Stimulated activated CD4-positive, alpha-beta T cell treated with anti-CD3 and anti-CD28 coated beads, Interleukin-2, amount 100 ng/mL, for 48 hours (primary cell): Measurements from ENCODE around the gene NANS.
"Not testable (repeated sequence)": the region's sequence is repeated elsewhere in the genome, so short reads cannot be mapped to it uniquely, and the experiment has no call there.

Source experiments
- DNase-seq, 2 donors: peaks; one replicate each; pipeline ENCODE4 v3.0.0-alpha.2; 2020

Gene NANS

DNA sequence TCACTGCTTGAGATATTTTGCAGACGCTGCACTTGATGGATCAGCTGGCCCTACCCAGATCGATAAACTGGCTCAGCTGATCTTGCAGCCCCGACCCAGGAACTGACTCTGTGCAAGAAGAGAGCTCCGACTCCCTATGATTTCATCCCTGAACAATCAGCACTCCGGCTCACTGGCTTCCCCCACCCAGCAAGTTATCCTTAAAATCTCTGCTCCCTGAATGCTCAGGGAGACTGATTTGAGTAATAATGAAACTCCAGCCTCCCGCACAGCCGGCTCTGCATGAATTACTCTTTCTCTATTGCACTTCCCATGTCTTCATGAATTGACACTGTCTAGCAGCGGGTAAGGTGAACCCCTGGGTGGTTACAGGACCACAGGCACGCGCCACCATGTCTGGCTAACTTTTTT lies 16.9 kb upstream of the NANS start:
- no peak for DNase-seq

DNA sequence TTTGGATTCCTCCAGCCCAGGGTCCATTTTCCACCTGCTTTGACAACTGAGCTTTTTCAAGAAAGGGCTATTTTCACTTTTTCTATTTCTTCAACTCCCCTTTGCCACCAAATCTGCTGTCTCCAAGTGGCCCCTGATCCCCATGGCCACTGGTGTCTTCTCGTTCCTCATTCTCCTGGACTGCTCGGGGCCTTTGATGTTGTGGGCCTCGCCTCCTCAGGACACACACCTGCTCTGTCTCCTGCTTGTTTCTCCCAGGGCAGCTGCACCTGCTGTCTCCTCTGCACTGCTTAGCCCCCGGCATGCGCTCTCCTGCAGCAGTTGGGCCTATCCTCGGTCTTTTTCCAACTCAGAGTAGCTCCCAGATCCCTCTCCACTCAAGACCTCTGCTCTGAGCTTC lies 16.3 kb upstream of the NANS start:
- DNase-seq: no peak

DNA sequence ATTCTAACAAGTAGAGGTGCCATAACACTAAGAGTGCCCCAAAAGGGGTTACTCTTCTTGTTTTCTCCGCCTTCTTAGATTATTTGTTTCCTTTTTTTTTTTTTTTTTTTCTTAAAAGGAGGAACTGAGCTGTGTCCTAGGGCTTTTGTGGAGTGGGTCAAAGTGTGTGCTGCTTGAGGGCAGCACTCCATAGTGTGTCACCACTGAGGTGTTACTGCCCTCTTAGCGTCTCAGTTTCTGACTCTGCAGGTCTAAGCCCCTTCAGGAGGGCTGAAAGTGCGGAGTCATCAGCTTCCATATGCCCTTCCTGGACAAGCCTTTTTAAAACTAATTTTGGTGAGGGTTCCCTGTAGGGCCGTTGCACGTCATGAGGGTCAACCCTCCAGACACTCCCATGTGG lies 12.6 kb upstream of the NANS start:
- DNase-seq: no peak

DNA sequence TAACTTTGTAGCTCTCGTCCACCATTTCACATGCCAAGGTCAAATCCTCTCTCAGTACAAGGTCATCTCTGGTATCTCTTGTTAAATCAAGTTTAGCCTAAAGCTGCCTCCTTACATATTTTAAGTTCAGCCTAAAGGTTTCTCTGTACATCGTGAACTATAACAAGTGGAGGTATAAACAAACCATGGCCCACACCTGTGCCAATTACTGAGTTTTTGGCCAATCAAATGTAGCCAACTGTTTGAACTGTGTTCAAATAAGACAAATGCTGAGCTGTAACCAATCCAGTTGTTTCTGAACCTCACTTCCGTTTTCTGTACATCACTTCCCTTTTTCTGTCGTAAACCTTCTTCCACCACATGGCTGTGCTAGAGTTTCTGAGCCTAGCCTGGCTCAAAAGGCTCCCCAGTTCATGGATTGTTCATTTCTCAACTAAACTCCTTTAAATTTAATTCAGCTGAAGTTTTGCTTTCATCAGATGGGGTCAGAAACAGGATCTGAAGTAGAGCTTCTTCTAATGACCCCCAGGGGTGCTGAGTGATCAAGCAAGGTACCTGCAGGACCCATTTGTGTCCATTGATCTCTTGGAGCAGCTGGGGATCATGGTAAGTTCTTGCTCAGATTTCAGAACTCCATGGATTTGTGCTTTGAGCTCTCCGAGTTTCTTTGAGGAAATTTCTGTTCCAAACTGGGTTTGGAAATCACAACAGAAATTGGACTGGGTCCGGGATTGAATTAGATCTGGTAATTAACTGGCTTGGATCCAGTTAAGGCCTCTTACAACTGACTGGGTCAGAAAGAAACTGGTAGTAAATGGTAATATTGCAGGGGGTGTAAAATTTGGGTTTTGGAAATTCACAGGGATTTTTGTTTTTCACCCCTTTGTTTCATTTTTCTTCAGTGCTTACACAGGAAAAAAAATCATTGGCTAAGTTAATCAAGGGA lies 11.0 kb upstream of the NANS start:
- no peak for DNase-seq

DNA sequence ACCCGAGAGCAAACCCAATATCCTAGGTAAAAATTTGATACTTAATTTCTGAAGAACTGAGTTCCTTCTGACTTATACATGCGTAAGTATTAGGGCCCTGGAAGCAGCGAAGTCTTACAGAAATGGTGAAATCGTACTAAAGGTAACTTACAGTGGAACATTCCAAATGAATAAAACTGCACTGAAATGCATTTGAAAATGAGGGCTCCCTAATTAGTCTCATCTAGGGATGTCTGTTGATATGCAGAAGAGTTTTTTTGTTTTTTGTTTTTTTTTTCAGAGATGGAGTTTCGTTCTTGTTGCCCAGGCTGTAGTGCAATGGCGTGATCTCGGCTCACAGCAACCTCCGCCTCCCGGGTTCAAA lies 10.4 kb upstream of the NANS start:
- no peak for DNase-seq

DNA sequence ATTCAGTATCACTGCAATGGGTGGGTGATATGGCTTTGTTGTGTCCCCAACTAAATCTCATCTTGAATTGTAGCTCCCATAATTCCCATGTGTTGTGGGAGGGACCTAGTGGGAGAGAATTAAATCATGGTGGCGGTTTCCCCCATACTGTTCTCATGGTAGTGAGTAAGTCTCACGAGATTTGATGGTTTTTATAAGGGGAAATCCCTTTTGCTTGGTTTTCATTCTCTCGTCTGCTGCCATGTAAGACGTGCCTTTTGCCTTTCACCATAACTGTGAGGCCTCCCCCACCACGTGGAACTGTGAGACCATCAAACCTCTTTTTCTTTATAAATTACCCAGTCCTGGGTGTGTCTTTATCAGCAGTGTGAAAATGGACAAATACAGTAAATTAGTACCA lies 9.5 kb upstream of the NANS start:
- DNase-seq: no peak

DNA sequence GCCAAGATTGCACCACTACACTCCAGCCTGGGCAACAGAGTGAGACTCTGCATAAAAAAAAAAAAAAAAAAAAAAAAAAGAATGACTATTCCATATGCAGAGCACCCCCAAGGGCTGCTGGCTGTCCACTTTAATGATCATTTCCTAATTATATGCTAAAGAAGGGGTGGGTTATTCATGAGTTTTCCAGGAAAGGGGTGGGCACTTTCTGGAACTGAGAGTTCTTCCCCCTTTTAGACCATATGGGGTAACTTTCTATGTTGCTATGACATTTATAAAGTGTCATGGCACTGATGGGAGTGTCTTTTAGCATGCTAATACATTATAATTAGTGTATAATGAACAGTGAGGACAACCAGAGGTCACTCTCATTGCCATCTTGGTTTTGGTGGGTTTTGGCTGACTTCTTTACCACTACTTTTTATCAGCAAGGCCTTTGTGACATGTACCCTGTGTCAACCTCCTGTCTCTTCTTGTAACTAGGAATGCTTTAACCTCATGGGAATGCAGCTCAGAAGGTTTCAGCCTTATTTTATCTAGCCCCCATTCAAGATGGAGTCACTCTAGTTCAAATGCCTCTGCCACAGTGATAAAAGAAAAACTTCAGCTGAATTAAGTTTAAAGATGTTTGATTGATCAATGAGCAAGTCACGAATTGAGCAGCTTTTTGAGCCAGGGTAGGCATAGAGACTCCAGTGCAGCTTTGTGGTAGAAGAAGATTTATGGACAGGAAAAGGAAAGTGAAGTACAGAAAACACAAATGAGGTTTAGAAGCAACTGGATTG lies 7.1 kb upstream of the NANS start:
- DNase-seq: no peak

DNA sequence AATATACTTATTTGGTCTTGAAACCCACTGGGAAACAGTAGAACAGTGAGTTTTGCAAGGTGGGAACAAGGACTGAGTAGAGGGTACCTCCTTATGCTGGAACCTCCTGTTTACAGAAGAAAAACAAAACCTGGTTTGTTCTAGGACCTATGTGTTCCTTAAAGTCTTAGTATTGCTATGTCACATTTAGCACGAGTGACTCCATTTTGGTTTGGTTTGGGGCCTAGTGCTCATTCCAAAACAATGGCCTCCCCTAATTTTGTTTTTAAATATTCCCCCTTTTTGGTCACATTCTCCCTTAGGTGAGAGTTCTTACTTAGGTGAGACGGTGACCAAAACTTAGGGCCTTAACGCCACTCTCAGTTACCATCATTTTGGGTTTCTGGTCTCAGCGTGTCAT lies 6.2 kb upstream of the NANS start:
- DNase-seq: no peak

DNA sequence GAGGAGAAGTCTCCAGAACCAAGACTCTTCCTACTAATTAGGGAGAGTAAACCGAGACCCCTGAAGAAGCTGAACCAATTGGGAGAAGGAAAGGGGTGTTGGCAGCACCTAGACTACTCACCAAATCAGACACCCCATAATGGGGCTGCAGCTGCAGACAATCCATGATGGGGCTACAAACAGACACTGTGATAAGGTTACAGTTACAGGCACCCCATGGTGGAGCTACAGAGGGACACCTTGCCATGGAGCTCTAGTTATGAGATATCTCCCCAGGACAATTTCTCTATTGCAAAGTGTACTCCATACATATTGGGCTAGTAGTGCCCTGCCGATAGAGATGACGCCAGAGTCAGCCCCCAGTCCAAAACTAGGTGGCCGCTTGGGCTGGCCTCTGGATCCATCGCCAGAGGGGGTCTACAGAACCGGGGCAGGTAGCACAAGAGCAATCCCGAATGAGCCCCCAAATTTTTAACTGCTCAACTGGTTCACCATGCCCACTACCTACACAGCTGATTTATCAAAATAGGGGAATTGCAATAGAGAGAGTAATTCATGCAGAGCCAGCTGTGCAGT lies 2.1 kb upstream of the NANS start:
- DNase-seq: no peak

DNA sequence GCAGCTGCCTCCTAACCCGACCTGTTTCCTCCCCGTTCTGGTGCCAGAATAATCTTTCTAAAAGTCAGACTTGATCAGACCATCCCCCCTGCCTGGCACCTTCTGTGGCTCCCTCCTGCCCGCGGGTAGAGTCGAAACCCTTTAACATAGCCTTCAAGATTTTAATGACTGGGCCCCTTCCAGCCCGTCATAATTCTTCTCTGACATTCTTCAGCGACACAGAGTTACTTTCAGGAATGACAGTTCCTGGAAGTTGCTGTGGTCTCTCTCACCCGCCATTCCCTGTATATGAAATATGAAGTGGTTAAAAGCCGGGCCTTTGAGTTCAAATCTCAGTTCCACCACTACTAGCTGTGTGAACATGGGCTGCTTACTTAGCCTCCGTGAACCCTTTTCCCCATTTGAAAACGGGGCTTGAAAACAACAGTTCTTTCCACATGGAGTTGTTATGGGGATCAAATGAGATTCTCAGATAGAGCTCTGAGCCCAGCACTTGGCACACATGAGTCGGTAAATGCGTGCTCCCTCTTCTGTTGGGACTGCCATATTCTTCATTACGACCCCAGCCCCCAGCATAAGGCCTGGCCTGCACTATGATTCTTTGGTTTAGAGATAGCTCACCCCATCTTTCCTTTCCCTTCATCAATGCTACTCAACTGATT lies 737 bp downstream of the NANS start:
- DNase-seq: no peak

DNA sequence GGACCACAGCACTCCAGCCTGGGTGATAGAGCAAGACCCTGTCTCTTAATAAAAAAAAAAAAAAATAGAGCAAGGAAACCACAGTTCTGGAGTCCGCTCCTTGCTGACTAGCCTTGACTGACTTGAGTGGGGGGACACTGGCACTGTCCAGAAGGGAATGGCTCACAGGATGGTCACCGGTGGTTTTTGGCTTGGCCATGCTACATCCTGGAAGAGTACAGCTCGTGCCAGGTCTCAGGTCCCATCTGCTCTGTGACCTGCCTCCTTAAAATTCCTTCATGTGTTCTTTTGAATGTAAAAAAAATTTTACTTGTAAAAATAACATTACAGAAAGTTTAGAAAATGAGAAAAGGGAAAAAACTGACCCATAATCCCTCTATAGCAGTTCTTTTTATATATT lies 5.6 kb downstream of the NANS start:
- DNase-seq: no peak

DNA sequence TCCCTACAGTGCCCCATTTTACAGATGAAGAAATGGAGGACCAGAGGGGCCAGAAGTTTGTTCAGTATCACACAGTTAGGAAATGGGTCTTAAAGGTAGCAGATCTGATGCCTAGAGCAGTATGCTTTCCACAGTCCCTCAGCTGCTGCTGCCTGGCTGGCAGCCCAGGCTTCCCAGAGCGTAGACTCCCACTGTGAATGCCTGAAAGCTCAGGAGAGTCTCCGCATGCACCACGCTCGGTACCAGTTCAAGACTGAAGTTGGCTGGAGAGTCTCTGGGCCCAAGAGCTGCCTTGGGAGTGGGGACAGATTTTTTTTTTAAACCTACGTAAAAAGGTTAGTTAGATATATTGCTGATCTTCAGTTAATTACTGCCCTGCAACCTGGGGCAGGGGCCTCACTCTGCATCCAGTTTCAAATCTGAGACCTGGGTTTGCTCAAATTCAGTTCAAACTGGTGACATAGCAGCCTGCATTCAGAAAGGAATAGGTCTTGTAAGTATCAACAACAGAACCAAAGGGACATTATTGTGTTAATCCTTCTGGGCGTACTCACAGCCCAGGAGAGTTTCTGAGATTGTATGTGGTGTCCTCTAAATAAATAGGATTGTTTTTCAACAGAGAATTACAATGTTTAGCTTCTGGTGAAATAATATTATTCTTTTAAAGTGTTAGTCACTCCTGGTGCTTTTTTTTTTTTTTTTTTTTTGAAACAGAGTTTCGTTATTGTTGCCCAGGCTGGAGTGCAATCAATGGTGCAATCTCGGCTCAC lies 8.3 kb downstream of the NANS start:
- DNase-seq: no peak

DNA sequence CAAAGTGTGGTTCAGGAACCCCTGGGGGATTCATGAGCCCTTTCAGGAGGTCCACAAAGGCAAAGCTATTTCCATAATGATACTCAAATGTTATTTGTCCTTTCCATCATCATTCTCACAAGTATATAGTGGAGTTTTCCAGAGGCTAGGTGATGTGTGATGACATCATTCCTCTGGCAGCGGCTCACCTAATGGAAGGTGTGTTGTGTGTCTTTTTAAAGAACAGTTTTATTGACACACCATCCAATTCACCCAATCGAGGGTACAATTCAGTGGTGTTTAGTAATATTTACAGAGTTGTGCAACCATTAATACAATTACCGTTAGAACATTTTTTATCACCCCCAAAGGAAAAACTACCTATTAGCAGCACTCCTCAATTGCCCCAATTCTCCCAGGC lies 9.7 kb downstream of the NANS start:
- DNase-seq: no peak

DNA sequence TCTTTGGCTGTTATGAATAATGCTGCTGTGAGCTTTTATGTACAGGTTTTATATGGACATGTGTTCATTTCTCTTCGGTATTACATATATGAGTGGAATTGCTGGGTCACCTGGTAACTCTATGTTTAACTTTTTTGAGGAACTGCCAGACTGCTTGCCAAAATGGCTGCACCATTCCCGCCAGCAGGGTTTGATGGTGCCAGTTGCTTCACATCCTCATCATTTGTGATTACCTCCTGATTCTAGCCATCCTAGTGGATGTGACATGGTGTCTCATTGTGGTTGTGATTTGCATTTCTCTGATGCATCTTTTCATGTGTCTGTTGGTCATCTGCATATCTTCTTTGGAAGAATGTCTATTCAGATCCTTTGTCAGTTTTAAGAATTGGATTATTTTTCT lies 10.7 kb downstream of the NANS start:
- DNase-seq: no peak

DNA sequence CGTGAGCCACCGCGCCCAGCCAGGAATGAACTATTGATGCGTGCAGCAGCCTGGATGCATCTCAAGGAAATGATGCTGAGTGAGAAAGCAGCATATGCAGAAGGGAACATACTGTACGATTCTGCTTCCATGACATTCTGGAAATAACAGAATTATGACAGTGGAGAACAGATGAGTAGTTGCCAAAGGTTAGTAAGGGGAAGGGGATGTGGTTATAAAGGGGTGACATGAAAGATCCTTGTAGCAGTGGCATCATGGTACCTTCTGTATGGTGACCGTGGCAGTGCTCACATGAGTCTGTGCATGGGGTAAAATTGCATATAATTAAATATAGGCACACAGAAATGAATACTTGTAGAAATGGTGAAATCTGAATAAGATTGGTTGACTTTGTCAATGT lies 13.0 kb downstream of the NANS start:
- DNase-seq: no peak

DNA sequence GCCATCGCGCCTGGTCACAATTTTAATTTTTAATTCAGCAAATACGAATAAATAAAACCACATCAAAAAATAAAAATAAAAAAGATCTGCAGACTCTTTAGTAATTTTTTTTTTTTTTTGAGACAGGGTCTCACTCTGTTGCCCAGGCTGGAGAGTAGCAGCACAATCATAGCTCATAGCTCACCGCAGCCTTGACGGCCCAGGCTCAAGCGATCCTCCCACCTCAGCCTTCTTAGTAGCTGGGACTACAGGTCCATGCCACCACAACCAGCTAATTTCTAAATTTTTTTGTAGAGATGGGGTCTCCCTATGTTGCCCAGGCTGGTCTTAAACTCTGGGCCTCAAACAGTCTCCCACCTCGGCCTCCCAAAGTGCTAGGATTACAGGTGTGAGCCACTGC lies 14.2 kb downstream of the NANS start:
- DNase-seq: no peak

DNA sequence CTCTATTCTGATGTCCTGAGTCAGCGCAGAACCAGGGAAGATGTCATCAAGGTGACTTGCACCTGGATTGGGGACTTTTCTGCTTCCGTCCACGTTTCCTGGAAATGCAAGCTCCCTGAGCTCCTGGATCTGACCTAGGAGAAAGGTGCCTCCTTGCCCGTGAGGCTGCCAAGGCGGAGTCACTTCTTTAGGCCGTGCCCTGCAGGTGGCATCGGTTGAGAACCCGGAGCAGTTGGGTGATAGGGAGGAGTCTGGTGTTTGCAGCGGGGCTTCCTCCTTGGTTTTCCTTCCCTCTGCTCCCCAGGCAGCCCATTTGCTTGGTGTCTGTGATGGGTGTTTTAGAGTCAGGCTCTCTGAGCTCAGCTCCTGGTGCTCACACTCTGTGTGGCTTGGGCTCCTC lies 15.2 kb downstream of the NANS start:
- DNase-seq: no peak

DNA sequence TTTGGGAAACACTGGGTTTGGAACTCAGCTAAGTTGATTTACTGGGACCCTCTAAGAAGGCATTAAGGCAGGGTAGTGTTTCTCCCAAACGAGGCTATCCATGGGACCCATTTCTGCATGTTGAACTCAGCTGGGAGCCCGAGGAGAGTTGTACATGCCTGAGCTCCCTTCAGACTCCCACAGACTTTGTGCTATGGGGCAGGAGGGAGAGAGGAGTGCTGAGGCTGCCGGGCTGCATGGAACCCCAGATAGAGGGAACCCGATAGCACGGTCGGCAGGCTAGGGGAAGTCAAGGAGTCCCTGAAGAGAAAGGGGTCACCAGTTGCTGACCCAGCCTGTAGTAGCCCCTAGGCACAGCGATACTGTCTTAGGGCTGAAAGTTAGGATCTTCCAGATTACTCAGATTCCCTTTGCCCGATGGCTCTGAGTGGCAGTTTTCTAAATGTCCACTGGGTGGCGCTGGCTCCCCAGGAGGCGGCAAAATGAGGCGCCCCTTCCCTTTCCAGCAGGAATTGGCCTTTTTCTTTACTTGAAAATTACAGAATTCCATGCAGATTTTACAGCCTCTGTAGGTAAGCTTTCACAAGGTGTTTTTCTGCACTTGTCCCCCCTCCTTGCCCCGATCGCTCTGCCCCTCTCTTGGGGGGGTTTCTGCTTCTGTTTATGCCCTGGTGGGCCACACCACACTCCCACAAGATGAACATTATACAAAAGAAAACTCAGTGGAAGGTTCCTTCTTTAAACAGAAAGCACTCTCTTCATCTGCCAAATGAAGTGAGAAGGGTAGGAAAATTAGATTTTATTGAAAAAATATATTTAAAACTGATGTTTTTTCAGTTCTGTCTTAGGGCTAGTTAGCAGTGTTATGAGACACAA lies 17.8 kb downstream of the NANS start:
- DNase-seq: peak; percentile 63 to 70

DNA sequence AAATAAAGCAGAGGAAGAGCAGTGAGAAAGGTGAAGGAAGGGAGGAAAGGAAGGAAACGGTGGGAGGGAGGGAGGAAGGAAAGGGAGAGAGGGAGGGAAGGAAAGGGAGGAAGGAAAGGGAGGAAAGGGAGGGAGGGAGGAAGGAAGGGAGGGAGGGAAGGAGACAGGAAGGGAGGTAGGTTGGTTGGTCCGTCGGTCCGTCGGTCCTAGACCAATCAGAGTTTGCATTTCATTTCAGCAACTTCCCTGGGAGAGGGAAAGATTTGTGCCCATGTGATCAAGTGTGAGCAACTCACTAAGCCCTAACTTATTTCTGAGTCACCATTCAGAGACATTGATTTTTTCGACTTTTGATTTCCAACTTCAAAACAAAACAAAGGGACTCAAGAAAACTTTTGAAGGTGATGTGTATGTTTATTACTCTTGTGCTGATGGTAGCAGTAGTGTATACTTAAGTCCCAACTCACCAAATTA lies 18.8 kb downstream of the NANS start:
- DNase-seq: no peak

DNA sequence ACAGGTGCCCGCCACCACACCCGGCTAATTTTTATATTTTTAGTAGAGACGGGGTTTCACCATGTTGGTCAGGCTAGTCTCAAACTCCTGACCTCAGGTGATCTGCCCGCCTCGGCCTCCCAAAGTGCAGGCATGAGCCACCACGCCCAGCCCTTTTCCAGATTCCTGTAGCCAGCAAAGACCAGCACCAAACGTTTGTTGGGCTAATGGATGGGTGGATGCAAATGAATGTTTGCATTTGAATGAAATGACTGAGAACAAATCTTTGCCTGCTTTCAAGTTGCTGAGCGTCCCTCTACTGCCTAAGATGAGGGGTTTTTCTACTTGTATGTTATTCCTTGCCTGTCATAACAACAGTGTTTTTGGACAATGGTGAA lies 20.0 kb downstream of the NANS start:
- not testable (repeated sequence) for DNase-seq

DNA sequence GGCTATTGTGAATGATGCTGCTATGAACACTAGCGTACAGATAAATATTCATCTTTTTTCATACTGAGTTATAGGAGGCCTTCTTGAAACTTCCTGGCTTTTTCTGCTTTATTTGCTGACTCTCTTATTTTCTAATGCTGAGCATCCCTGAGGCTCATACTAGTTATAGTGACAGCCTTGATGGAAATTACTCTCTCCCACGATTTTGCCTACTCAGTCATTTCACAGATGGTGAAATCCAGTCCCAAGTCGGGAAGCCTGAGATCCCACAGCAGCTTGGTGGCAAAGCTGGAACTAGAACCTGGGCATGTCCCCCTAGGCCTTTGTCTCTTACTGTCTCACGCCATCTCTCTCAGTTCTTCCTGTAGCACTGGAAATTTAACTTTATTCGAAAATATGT lies 22.4 kb downstream of the NANS start:
- no peak for DNase-seq

DNA sequence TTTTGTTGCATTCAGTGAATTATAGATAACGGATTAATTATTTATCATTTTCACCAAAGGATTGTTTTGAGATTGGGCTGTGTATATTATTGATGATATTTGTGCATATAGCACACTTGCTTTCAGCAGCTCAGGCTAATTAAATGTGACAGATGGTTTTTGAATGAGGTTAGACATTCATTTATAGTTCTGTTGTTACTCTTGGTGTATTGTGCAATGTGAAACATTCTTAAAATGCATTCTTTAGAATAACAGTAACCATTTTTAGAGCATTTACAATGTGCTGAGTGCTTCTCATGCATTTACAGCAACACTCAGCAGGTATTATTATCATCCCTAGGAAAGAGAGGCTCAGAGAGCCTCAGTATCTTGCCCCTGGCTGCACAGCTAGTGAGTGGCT lies 23.8 kb downstream of the NANS start:
- no peak for DNase-seq
